PC-3 (cell line): ENCODE results near the gene ANKRD13C. TPM values are rescaled to one million over a fixed set of nuclear protein-coding genes. Genes with fewer than 3 reads are reported as not detected.

Experiments
- ATAC-seq: fragments of 200-7000 bp; cut with Tn5 transposase; 2 replicates; pipeline ENCODE4 v1.9.1; 2020; ENCODE audit warnings: mild to moderate bottlenecking, moderate library complexity
- BruUV-seq: library from RNA; stranded (reverse); fragments of 400-500 nt; replicated peaks from 2 replicates; lab custom pipeline; 2021; lab: Mats Ljungman, UMichigan
- CTCF ChIA-PET: fragments of 300-600 bp; sonication (Branson Sonifier 250); formaldehyde crosslinking; loops from one replicate; lab custom pipeline; 2022; ENCODE audit warnings: antibody characterized with exemption; lab: Charles Lee
- POLR2A ChIA-PET: fragments of 300-600 bp; sonication (Branson Sonifier 250); formaldehyde crosslinking; loops from one replicate; lab custom pipeline; 2022; ENCODE audit warnings: antibody characterized with exemption; ENCODE audit not compliant: unreplicated experiment; lab: Charles Lee
- DNase-seq: peaks from one replicate; pipeline ENCODE4 v3.0.0-alpha.2; 2015
- H2AFZ ChIP-seq: fragments of 300-600 bp; sonication (generic); 2 replicates; pipeline ENCODE4 v1.6.0; 2016; ENCODE audit warnings: antibody characterized with exemption, low read length
- H3F3A ChIP-seq: fragments of 300-600 bp; sonication (generic); one replicate; pipeline ENCODE4 v1.6.0; 2017; ENCODE audit warnings: antibody characterized with exemption, low read length, control low read depth, mild to moderate bottlenecking; ENCODE audit not compliant: unreplicated experiment
- H3K27ac ChIP-seq: fragments of 300-600 bp; sonication (generic); 2 replicates; pipeline ENCODE4 v1.5.1; 2016; ENCODE audit warnings: mild to moderate bottlenecking, low read length
- H3K27me3 ChIP-seq: fragments of 300-600 bp; sonication (generic); 2 replicates; pipeline ENCODE4 v1.6.1; 2016; ENCODE audit warnings: low read length, mixed read lengths
- H3K36me3 ChIP-seq: fragments of 300-600 bp; sonication (generic); 2 replicates; pipeline ENCODE4 v1.6.1; 2016; ENCODE audit warnings: low read depth, mixed run types, low read length, mixed read lengths
- H3K4me1 ChIP-seq: fragments of 300-600 bp; sonication (generic); 2 replicates; pipeline ENCODE4 v1.5.1; 2016; ENCODE audit warnings: low read length; ENCODE audit not compliant: insufficient read depth
- H3K4me2 ChIP-seq: fragments of 300-600 bp; sonication (generic); 2 replicates; pipeline ENCODE4 v1.6.0; 2016; ENCODE audit warnings: low read length
- H3K4me3 ChIP-seq: fragments of 300-600 bp; sonication (generic); 2 replicates; pipeline ENCODE4 v1.5.1; 2016; ENCODE audit warnings: mild to moderate bottlenecking, low read length, mixed read lengths
- H3K79me2 ChIP-seq: fragments of 300-600 bp; sonication (generic); 2 replicates; pipeline ENCODE4 v1.6.1; 2017; ENCODE audit warnings: low read length, mixed read lengths
- H3K9ac ChIP-seq: fragments of 300-600 bp; sonication (generic); 2 replicates; pipeline ENCODE4 v1.6.0; 2016; ENCODE audit warnings: mild to moderate bottlenecking, low read length
- H3K9me2 ChIP-seq: fragments of 300-600 bp; sonication (generic); replicated peaks from 2 replicates; pipeline ENCODE4 v1.6.1; 2016; ENCODE audit warnings: mixed run types, low read length, mixed read lengths
- H3K9me3 ChIP-seq: fragments of 300-600 bp; sonication (generic); 2 replicates; pipeline ENCODE4 v1.6.1; 2016; ENCODE audit warnings: low read length, mixed read lengths
- H4K20me1 ChIP-seq: fragments of 300-600 bp; sonication (generic); 2 replicates; pipeline ENCODE4 v1.6.1; 2016; ENCODE audit warnings: low read length, mixed read lengths
- EZH2 ChIP-seq: fragments of 300-600 bp; sonication (generic); IDR thresholded peaks from one replicate; pipeline ENCODE4 v1.6.1; 2017; ENCODE audit warnings: antibody characterized with exemption, mild to moderate bottlenecking, low read length; ENCODE audit not compliant: unreplicated experiment
- EZH2phosphoT487 ChIP-seq: fragments of 300-600 bp; sonication (generic); IDR thresholded peaks from 2 replicates; pipeline ENCODE4 v1.6.1; 2018; ENCODE audit warnings: mild to moderate bottlenecking, antibody characterized with exemption, low read length, borderline replicate concordance
- intact Hi-C: fragments of 100-400 bp; cut with micrococcal nuclease; formaldehyde crosslinking; loops from 2 replicates; pipeline ENCODE4 v1.9.0; 2023
- total RNA-seq: library from RNA; depleted of rRNA; stranded (reverse); fragments of >200 nt; gene quantifications from 2 replicates; pipeline ENCODE4 v1.2.3, GENCODE V29; 2014
- TF ChIP-seq, protein P1 (sequence below): fragments of 300-600 bp; sonication (generic); conservative IDR thresholded peaks from 2 replicates; pipeline ENCODE4 v1.5.1; 2017; ENCODE audit warnings: antibody characterized with exemption, low read depth, mild to moderate bottlenecking, low read length

Gene ANKRD13C
- total RNA-seq, 1 experiment from 2014 or later = 41.5 TPM

DNA sequence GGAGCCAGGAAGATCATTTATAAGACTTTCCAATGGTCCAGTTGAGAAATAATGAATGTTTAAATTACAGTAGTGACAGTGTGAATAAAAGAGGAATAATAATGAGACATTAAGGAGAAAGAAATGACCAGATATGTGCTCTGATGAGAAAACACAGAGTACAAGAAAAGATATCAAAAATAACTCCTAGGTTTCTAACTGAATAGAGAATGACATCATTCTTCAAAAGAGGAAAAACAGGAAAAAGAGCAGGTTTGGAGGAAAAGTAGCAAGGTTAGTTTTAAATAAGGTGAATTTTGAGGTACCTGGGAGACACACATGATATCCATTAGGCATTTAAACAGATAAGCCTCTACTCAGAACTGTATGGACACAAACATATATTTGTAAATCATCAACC, 55.0 kb downstream of the ANKRD13C start:
- Histone ChIP-seq H3K4me3 (no peak overlapping the region), H3K9me2 (no peaks in the 10 kb centered on the region), H3K9ac (no peak overlapping the region), H3K36me3 (peaks cover 40% of the 10 kb centered on the region), H3K27ac (no peak overlapping the region), H4K20me1 (no peaks in the 10 kb centered on the region), H3K27me3 (no peaks in the 10 kb centered on the region), H3K9me3 (no peaks in the 10 kb centered on the region), H3K79me2 (no peaks in the 10 kb centered on the region), H3K4me2 (no peak overlapping the region), H3K4me1 (no peaks in the 10 kb centered on the region), H3F3A (no peaks in the 10 kb centered on the region), H2AFZ (no peak overlapping the region)
- intact Hi-C loops = no loop called here
- ChIA-PET POLR2A (no interaction called here), CTCF (no interaction called here)
- BruUV-seq = no TSS peak
- ATAC-seq (no peak), DNase-seq (no peak)
- TF ChIP-seq EZH2phosphoT487 (no peak), EZH2 (no peak)
- TF ChIP-seq, protein P1, sequence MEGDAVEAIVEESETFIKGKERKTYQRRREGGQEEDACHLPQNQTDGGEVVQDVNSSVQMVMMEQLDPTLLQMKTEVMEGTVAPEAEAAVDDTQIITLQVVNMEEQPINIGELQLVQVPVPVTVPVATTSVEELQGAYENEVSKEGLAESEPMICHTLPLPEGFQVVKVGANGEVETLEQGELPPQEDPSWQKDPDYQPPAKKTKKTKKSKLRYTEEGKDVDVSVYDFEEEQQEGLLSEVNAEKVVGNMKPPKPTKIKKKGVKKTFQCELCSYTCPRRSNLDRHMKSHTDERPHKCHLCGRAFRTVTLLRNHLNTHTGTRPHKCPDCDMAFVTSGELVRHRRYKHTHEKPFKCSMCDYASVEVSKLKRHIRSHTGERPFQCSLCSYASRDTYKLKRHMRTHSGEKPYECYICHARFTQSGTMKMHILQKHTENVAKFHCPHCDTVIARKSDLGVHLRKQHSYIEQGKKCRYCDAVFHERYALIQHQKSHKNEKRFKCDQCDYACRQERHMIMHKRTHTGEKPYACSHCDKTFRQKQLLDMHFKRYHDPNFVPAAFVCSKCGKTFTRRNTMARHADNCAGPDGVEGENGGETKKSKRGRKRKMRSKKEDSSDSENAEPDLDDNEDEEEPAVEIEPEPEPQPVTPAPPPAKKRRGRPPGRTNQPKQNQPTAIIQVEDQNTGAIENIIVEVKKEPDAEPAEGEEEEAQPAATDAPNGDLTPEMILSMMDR = no peak

DNA sequence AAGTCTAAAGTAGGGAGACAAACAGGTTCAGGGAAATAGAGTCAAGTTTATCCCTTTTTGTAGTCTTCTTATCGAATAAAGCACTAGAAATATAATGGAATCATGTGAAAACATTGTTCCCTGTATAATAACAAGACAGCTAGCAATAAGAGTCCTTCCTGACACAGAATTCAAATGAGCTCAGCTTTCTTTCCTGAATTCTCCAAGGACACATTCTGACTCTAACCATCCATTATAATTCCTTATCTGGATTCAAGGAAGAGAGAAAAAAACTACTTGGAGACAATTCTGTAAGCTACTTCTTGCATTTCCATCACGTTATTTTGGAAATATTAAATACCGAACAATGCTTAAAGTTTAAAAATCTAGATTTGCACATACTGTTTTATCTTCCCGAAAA, 58.8 kb downstream of the ANKRD13C start:
- CTCF ChIA-PET = no interaction called here
- Histone ChIP-seq H3K27me3 (no peaks in the 10 kb centered on the region), H3K4me1 (no peaks in the 10 kb centered on the region), H3K36me3 (peaks cover 44% of the 10 kb centered on the region), H3K9me2 (no peaks in the 10 kb centered on the region), H3K4me2 (no peak overlapping the region), H3K4me3 (no peak overlapping the region), H4K20me1 (no peaks in the 10 kb centered on the region), H3K9me3 (no peaks in the 10 kb centered on the region), H3K79me2 (0 out of 2 replicates have a peak, but pooled peaks cover 5% of the 10 kb centered on the region), H3F3A (no peaks in the 10 kb centered on the region), H3K9ac (no peak overlapping the region), H2AFZ (no peak overlapping the region), H3K27ac (no peak overlapping the region)
- no peak for ATAC-seq
- POLR2A ChIA-PET = no interaction called here
- no TSS peak for BruUV-seq
- TF ChIP-seq EZH2phosphoT487 (no peak), EZH2 (no peak)
- TF ChIP-seq, protein P1 = no peak
- no peak for DNase-seq
- intact Hi-C loops = no loop called here

DNA sequence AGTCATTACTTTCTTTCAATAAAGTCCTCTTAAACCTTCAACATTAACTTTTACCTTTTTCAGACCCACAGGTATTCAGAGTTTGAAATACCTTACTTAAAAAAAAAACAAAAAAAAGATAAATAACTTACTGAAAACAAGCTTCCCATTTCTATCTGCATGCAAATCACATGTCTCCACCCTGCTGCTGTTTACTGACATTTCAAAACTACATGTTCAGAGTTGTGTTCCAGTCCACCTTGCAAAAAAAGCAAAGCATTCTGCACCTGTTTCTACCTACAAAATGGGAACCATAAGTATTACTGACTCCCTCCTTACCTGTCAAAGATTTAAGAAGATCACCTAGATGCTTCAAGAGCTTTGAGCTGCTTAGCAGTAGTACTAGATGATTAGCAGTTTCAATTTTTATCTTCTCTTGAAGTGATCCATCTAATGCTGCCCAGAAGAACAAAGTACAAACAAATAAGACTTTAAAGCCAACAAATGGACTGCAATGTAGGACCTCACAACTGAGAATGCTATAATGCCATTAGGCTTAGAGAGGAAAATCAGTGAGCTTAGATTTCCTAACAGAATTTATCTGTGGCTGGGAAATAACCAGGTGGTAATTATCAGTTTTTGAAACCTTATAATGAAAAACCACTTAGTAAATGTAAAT, 61.2 kb downstream of the ANKRD13C start:
- CTCF ChIA-PET = no interaction called here

More for the DNA sequence above, 61.2 kb downstream of the ANKRD13C start:
- Histone ChIP-seq H2AFZ (no peak overlapping the region), H3K9ac (no peak overlapping the region), H3K36me3 (peaks cover 38% of the 10 kb centered on the region), H3K27me3 (no peaks in the 10 kb centered on the region), H3F3A (no peaks in the 10 kb centered on the region), H3K9me2 (no peaks in the 10 kb centered on the region), H4K20me1 (no peaks in the 10 kb centered on the region), H3K4me1 (no peaks in the 10 kb centered on the region; the same call in 1 of the 2 replicates), H3K27ac (no peak overlapping the region), H3K9me3 (no peaks in the 10 kb centered on the region), H3K79me2 (0 out of 2 replicates have a peak, but pooled peaks cover 5% of the 10 kb centered on the region), H3K4me3 (no peak overlapping the region), H3K4me2 (no peak overlapping the region)
- no TSS peak for BruUV-seq
- intact Hi-C loops = no loop called here
- ATAC-seq = no peak
- DNase-seq = no peak
- TF ChIP-seq EZH2 (no peak), EZH2phosphoT487 (no peak)
- TF ChIP-seq, protein P1 = no peak
- POLR2A ChIA-PET = no interaction called here
